NCI-H510A (cell line): ENCODE results near the gene BSPRY.
A peak's percentile ranks its signal among the peaks of the same experiment; 100 is the strongest.
"Not testable (repeated sequence)": the region's sequence is repeated elsewhere in the genome, so short reads cannot be mapped to it uniquely, and the experiment has no call there.

ENCODE experiments used
- DNase-seq: peaks from one replicate; lab custom pipeline; 2025; lab: John Stamatoyannopoulos, UW

Gene BSPRY

GRCh38 chr9:113370806-113371325 lies 21.5 kb downstream of the BSPRY start:
- no peak for DNase-seq

- no peak for DNase-seq
Measured at GRCh38 chr9:113372059-113372458, 22.7 kb downstream of the BSPRY start.

- DNase-seq, result no peak
Measured at GRCh38 chr9:113373256-113373655, 23.9 kb downstream of the BSPRY start.

GRCh38 chr9:113373676-113374392 lies 24.5 kb downstream of the BSPRY start:
- no peak for DNase-seq

- DNase-seq, result no peak
Measured at GRCh38 chr9:113375057-113376023, 26.0 kb downstream of the BSPRY start.

GRCh38 chr9:113376634-113377567 lies 27.6 kb downstream of the BSPRY start, which contains the start of gene HDHD3:
TSS of gene HDHD3 (minus strand) at chr9:113376986. CDS start at chr9:113374354, 2,632 bp downstream.
- peak; percentile 75 for DNase-seq

GRCh38 chr9:113379094-113379828 lies 29.9 kb downstream of the BSPRY start:
- not testable (repeated sequence) for DNase-seq

- not testable (repeated sequence) for DNase-seq
Measured at GRCh38 chr9:113379829-113380210, 30.5 kb downstream of the BSPRY start.

GRCh38 chr9:113380869-113381378 lies 31.6 kb downstream of the BSPRY start:
- no peak for DNase-seq

GRCh38 chr9:113381441-113381840 lies 32.1 kb downstream of the BSPRY start:
- not testable (repeated sequence) for DNase-seq

- peak; percentile 21 for DNase-seq
Measured at GRCh38 chr9:113381909-113382411, 32.6 kb downstream of the BSPRY start.

- no peak for DNase-seq
Measured at GRCh38 chr9:113386571-113387393, 37.4 kb downstream of the BSPRY start.

- DNase-seq, result no peak
Measured at GRCh38 chr9:113387560-113388230, 38.4 kb downstream of the BSPRY start.

GRCh38 chr9:113388833-113389232 lies 39.5 kb downstream of the BSPRY start:
- DNase-seq, result no peak

- DNase-seq, result no peak
Measured at GRCh38 chr9:113389451-113389850, 40.1 kb downstream of the BSPRY start.

- no peak for DNase-seq
Measured at GRCh38 chr9:113390192-113390960, 41.0 kb downstream of the BSPRY start.

GRCh38 chr9:113391917-113392316 lies 42.6 kb downstream of the BSPRY start:
- no peak for DNase-seq

GRCh38 chr9:113393281-113393680 lies 43.9 kb downstream of the BSPRY start:
- no peak for DNase-seq
